Epithelial cell of proximal tubule (primary cell): ENCODE results near the gene PCDH11Y. TPM values are rescaled to one million over a fixed set of nuclear protein-coding genes. Genes with fewer than 3 reads are reported as not detected.
"Not testable (repeated sequence)": the region's sequence is repeated elsewhere in the genome, so short reads cannot be mapped to it uniquely, and the experiment has no call there.

Experiments
- DNase-seq: peaks from one replicate; pipeline ENCODE4 v3.0.0-alpha.2; 2011; ENCODE audit warnings: low read depth
- H3K4me3 ChIP-seq: 2 replicates; pipeline ENCODE4 v1.5.1; 2011; ENCODE audit warnings: low read depth, mild to moderate bottlenecking, low read length
- total RNA-seq: library from RNA; depleted of rRNA; stranded (reverse); fragments of >200 nt; gene quantifications from 2 replicates; pipeline ENCODE4 v1.2.3, GENCODE V29; 2015

Gene PCDH11Y
- total RNA-seq, 1 donor from 2014 or later, result not detected

DNA sequence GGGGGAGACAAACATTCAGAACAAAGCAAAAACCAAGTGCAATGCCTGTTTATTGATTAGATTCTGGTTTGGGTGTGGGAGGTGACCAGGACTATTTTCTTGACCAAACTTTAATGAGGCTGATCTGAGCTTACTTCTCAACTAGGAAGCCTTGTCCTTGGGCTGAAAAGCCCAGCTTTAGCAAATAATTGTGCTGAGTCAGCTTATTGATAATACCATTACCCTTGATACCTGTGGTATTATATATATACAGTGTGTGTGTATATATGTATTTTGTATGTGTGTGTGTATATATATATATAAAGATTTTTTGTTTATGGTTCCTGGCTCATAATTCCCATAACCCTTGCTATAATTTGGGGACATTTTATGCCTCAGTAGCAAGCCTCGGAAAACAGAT lies 776.4 kb downstream of the PCDH11Y start:
- not testable (repeated sequence) for H3K4me3 ChIP-seq, DNase-seq
